Medulla oblongata (tissue), 1 donor: ENCODE data around the gene ALOX5AP.

Experiments used
- DNase-seq: peaks from one replicate; pipeline ENCODE4 v3.0.0-alpha.2; 2015; ENCODE audit errors: extremely low spot score

ALOX5AP gene

GRCh38 chr13:30714629-30715371, 20.5 kb upstream of the ALOX5AP start:
- DNase-seq = no peak

GRCh38 chr13:30715372-30715756, 20.0 kb upstream of the ALOX5AP start:
- DNase-seq = no peak

- DNase-seq = no peak
Measured at GRCh38 chr13:30715837-30716236, 19.5 kb upstream of the ALOX5AP start.

- no peak for DNase-seq
Measured at GRCh38 chr13:30718661-30719524, 16.4 kb upstream of the ALOX5AP start.

- no peak for DNase-seq
Measured at GRCh38 chr13:30719525-30719914, 15.8 kb upstream of the ALOX5AP start.

GRCh38 chr13:30720172-30720869, 15.0 kb upstream of the ALOX5AP start:
- no peak for DNase-seq

DNA sequence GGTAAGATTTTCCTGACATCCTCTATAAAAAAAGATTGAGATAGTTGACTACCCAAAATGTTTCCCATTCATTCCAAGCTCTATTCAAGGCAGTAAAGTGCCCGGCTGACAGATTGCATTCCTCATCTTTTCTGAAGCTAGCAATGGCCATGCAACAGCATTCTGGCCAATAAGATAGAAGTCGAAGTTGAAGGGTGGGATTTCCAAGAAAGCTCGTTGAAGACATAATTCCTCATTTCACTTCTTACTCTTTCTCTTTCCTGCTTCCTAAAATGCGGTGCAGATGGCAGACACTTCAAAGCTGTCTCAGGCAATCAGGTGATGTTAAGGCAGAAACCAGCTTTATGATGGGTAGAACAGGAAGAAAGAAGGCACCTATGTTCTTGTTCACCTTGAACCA, 13.4 kb upstream of the ALOX5AP start:
- DNase-seq = no peak

DNA sequence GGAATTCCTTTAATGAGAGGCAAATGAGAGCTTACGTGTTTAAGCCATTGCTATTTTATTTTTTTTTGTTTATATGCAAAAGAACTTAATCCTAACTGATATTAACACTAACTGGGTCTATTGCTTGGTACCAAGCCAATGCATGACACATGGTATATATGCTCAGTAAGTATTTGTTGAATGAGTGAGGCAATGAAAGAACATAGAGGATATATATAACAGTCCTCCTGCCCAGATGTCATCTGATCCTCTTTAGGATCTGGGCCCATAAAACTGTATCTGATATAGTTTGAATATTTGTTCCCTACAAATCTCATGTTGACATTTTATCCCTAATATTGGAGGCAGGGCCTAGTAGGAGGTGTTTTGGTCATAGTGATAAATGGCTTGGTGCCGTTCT, 13.0 kb upstream of the ALOX5AP start:
- DNase-seq = no peak

DNA sequence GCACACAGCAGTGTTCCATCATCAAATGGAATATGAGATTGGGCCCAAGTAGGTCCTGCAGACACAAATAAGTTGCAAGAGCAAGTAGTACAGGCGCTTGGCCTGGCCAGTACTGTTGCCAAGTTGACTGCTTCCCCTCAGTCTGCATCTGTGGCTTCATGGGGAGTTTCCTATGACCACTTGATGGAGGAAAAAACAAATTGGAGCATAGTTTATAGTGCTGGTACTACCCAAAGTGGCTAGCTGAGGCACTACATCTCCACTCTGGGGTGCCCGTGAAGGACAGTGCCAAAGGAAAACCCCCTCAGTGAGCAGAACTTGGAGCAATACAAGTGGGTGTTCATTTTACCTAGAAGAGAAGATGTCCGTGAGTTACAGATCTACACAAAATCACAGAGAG, 10.6 kb upstream of the ALOX5AP start:
- no peak for DNase-seq

DNA sequence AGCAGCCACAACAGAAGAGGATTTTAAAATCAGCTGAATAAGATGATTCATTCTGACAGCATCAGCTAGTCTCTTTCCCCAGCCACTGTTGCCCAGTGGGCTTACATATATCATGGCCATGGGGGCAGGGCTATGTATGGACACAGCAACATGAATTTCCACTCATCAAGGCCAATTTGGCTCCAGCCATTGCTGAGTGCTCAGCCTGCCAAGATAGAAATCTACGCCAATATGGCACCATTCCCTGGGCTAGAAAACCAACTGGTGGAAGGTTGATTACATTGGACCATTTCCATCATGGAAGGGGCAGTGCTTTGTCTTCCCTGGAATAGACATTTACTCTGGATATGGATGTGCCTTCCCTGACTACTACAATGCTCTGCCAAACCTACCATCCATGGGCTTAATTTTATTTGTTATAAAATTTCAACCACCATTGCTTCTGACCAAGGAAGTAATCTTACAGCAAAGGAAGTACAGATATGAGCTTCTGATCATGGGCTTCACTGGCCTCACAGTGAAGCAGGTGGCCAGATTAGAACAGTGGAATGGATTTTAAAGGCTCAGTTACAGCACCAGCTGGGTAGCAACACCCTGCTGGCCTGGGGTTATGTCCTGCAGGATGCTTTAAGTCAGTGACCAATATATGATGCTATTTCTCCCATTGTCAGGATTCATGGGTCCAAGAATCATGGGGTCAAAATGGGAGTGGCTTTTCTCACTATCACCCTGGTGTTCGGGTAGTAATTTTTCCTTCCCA, 9.8 kb upstream of the ALOX5AP start:
- DNase-seq = no peak

DNA sequence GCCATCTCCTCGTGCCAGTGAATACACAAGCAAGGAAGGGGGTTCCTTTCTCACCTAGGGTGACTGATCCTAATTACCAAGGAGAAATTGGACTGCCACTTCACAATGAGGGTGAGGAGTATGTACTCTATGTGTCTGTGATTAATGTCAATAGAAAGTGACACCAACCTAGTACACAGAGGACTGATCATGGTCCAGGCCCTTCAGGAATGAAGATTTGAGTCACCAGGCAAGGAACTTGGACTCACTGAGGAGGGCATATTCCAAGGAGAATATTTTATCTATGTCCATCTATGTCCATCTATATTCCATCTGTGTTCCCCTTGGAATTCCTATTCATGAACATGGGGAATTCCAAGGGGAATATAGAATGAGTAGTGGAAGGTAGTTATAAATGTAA, 9.2 kb upstream of the ALOX5AP start:
- no peak for DNase-seq

DNA sequence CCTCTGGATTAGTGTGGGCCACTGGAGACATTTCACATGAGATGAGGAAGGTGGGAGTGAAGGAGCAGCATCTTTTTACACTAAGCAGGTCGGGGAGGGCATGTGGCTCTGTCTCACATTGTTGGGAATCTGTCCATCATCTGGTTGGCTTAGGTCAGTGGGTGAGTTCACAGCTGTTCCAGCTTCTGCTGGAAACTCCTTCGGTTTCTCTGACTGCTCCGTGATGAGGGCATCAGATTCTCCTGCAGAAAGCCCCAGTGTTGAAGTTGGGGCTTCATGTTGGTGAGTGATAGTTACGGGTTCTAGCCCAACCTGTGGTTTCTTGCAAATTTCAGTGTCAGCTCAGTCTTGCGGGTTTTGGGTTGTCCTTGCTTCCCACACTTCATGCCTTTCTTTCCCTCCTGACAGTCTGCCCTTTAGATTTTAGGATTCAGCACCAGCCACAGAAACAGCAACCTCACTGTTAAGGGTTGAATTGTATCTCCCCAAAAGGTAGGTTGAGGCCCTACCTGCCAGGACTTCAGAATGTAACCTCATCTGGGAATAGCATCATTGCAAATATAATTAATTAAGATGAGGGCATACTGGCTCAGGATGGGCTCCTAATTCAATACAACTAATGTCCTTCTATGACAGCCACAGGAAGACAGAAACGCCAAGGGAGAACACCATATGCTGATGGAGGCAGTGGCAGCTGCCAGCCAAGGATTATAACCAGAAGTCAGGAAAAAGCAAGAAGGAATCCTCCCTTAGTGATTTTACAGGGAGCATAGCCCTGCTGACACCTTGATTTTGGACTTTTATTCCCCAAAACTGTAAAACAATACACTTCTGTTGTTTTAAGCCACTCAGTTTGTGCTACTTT, 7.6 kb upstream of the ALOX5AP start:
- DNase-seq = no peak

DNA sequence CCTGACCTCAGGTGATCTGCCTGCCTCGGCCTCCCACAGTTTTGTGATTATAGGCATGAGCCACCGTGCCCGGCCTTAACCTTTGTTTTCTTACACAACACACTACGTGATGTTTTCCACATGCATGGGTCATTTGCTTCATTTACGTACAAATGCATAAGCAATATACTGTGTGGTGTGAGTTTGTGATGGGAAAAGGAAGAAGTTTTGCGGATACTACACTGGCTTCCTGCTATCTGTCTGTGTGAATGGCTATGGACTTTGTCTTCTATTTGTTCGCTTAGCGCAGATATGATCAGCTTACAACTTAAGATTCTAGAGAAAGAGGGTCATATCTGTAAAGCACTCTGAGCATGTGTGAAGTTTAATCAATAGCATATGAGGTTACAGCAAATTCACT, 5.5 kb upstream of the ALOX5AP start:
- DNase-seq = no peak

DNA sequence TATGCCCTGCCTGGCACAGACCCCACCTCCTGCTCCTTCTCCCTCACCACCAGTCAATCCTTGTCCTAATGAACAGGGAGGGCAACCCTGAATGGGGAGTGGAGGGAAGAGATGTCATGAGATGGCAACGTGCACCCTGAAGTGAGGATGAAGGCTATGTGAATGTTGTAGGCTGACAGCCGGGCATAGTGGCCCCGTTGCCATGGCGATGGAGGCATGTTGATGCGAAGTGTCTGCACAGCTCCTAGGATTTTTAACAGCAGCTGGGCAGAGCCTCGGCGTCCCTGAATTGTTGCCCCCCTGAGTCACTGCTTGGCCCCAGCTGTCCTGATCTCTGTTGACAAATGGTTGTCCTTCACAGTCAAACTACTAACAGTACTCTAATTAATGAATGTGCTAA, 4.8 kb upstream of the ALOX5AP start:
- no peak for DNase-seq

GRCh38 chr13:30731361-30732045, 3.8 kb upstream of the ALOX5AP start:
- no peak for DNase-seq

GRCh38 chr13:30732046-30732390, 3.3 kb upstream of the ALOX5AP start:
- DNase-seq = no peak

DNA sequence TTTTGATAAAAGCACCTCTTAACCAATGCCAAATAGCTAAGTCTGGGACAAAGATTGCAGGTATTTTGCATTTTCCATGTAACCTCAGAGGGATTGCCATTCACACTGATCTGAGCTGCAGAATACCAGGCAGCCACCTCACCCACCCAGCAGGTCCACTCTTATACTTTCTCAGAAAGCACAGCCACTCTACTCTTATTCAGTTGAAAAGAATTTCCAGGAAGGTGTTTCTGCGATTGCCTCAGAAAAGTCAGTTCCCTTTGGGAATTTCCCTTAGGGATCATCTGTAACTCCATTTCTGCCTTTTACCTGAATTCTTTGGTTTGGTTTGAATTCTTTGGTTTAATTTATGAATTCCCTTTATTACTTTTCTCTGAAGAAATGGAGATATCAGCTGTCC, 904 bp upstream of the ALOX5AP start:
- DNase-seq = no peak

DNA sequence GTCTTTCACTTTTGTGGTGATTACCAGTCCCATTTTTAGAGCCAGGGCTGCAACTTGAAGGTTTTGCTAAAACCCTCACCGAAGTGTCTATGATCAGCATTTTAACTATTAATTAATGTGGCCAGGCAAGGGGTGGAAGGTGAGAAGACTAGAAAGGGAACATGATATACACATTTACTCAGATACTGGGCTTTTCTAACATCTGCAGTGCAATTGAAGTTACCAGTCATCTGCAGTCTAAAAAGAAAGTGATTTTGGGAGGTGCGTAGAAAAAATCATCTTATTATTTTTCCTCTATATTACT, 481 bp downstream of the ALOX5AP start:
- no peak for DNase-seq

- no peak for DNase-seq
Measured at GRCh38 chr13:30736461-30737320, 1.3 kb downstream of the ALOX5AP start.
